HepG2 (cell line): ENCODE results near the gene MKS1. TPM values are rescaled to one million over a fixed set of nuclear protein-coding genes. Genes with fewer than 3 reads are reported as not detected.

ENCODE experiments used
- CEBPZ ChIP-seq: IDR thresholded peaks from 2 replicates; pipeline ENCODE4 v1.6.1; 2012; ENCODE audit warnings: low read length, improper control_type of control experiment
- CERS6 ChIP-seq: sonication (generic); formaldehyde crosslinking; IDR thresholded peaks from 2 replicates; pipeline ENCODE4 v1.5.0; 2020; ENCODE audit warnings: missing genetic modification reagents
- FOXO4 ChIP-seq: sonication (generic); formaldehyde crosslinking; conservative IDR thresholded peaks from 2 replicates; pipeline ENCODE4 v1.8.1; 2023; ENCODE audit warnings: missing genetic modification reagents
- MAFG ChIP-seq: sonication (generic); formaldehyde crosslinking; IDR thresholded peaks from 2 replicates; pipeline ENCODE4 v1.5.1; 2020; ENCODE audit warnings: mild to moderate bottlenecking, missing genetic modification reagents
- SP1 ChIP-seq, 2 experiments: fragments of 450-650 bp in 1 of 2; sonication (generic) in 1 of 2; formaldehyde crosslinking in 1 of 2; IDR thresholded peaks; 2 replicates each; pipeline versions ENCODE4 v1.4.0 to v1.6.1; 2016 to 2020; ENCODE audit warnings: missing genetic modification reagents in 1 of 2
- SRSF4 ChIP-seq: fragments of 200-400 bp; formaldehyde crosslinking; IDR thresholded peaks from one replicate; pipeline ENCODE4 v1.6.1; 2018; ENCODE audit warnings: mild to moderate bottlenecking, low read depth, low read length, moderate library complexity; ENCODE audit not compliant: poor library complexity, severe bottlenecking
- THAP8 ChIP-seq: sonication (generic); formaldehyde crosslinking; IDR thresholded peaks from 2 replicates; pipeline ENCODE4 v1.5.1; 2020; ENCODE audit warnings: missing genetic modification reagents, mild to moderate bottlenecking, borderline replicate concordance
- TOPORS ChIP-seq: sonication (generic); formaldehyde crosslinking; IDR thresholded peaks from 2 replicates; pipeline ENCODE4 v1.8.0; 2023; ENCODE audit warnings: mild to moderate bottlenecking, missing genetic modification reagents
- ZBTB8A ChIP-seq: sonication (generic); formaldehyde crosslinking; IDR thresholded peaks from 2 replicates; pipeline ENCODE4 v1.4.0; 2020; ENCODE audit warnings: mild to moderate bottlenecking, low read depth, missing genetic modification reagents, borderline replicate concordance
- ZFAT ChIP-seq: sonication (generic); formaldehyde crosslinking; conservative IDR thresholded peaks from 2 replicates; pipeline ENCODE4 v1.8.1; 2023; ENCODE audit warnings: missing genetic modification reagents, inconsistent platforms
- ZNF253 ChIP-seq: sonication (generic); formaldehyde crosslinking; IDR thresholded peaks from 2 replicates; pipeline ENCODE4 v1.8.0; 2022; ENCODE audit warnings: mild to moderate bottlenecking, missing genetic modification reagents, borderline replicate concordance
- ZNF512 ChIP-seq: sonication (generic); formaldehyde crosslinking; IDR thresholded peaks from 2 replicates; pipeline ENCODE4 v1.4.0; 2020; ENCODE audit warnings: mild to moderate bottlenecking, missing genetic modification reagents
- ZNF607 ChIP-seq: sonication (generic); formaldehyde crosslinking; IDR thresholded peaks from 2 replicates; pipeline ENCODE4 v1.5.1; 2020; ENCODE audit warnings: missing genetic modification reagents, mild to moderate bottlenecking, borderline replicate concordance
- ZNF609 ChIP-seq: sonication (generic); formaldehyde crosslinking; IDR thresholded peaks from 2 replicates; pipeline ENCODE4 v1.4.0; 2020; ENCODE audit warnings: mild to moderate bottlenecking, missing genetic modification reagents, borderline replicate concordance
- ZSCAN22 ChIP-seq: sonication (generic); formaldehyde crosslinking; IDR thresholded peaks from 2 replicates; pipeline ENCODE4 v1.4.0; 2020; ENCODE audit warnings: mild to moderate bottlenecking, missing genetic modification reagents
- polyA plus RNA-seq, 8 experiments: library from polyadenylated mRNA; depleted of rRNA in 3 of 8; stranded (reverse) in 7 of 8; unstranded in 1 of 8; fragments of >200 nt; fragmentation: Illumina TruSeq in 4 of 8; extraction: Trizol in 4 of 8; gene quantifications; 2 replicates each; pipeline versions ENCODE4 v1.2.1 to v1.2.3, GENCODE V29; 2011 to 2016; ENCODE audit warnings: low read depth in 4 of 8, missing spikeins in 1 of 8, mixed read lengths in 1 of 8; ENCODE audit not compliant: insufficient read depth in 1 of 8
- total RNA-seq, 5 experiments: library from RNA; depleted of rRNA; stranded (reverse); fragments of >200 nt; fragmentation: Illumina TruSeq; extraction: Trizol; gene quantifications; 2 replicates each; pipeline ENCODE4 v1.2.3, GENCODE V29; 2016; ENCODE audit warnings: low read depth in 1 of 5

MKS1 gene
- total and polyA plus RNA-seq, 2 of the 13 experiments (the other 11 are each of a cell fraction or from before 2014, with no cell fraction given) = 16.1 to 26.3 TPM

- TF ChIP-seq THAP8 (CRISPR knock-in tag) (no peak), FOXO4 (CRISPR knock-in tag) (no peak), ZBTB8A (CRISPR knock-in tag) (no peak), ZNF253 (no peak), TOPORS (CRISPR knock-in tag) (no peak), CERS6 (CRISPR knock-in tag) (no peak), SP1 (IDR thresholded peaks at IDR 0.05) (no peak), SP1 (CRISPR knock-in tag; IDR thresholded peaks at IDR 0.05) (no peak), MAFG (CRISPR knock-in tag) (no peak), CEBPZ (no peak), ZNF512 (CRISPR knock-in tag) (no peak), ZNF607 (CRISPR knock-in tag) (no peak), ZFAT (CRISPR knock-in tag) (no peak), SRSF4 (no peak), ZNF609 (CRISPR knock-in tag) (no peak), ZSCAN22 (CRISPR knock-in tag) (no peak)
Measured at GRCh38 chr17:58250344-58251011, 31.4 kb upstream of the MKS1 start (continued).
